IMR-90 (cell line): ENCODE measurements around the gene RTL5. TPM values are rescaled to one million over a fixed set of nuclear protein-coding genes. Genes with fewer than 3 reads are reported as not detected.

Experiments used
- ATAC-seq: fragments of 200-7000 bp; cut with Tn5 transposase; 2 replicates; pipeline ENCODE4 v1.9.1; 2020; ENCODE audit warnings: low read depth, mild to moderate bottlenecking, moderate library complexity
- BruUV-seq: library from RNA; stranded (reverse); fragments of 400-500 nt; replicated peaks from 2 replicates; lab custom pipeline; 2021; lab: Mats Ljungman, UMichigan
- CTCF ChIA-PET: fragments of 300-600 bp; formaldehyde crosslinking; extraction: SDS; loops from one replicate; lab custom pipeline; 2021; ENCODE audit warnings: antibody characterized with exemption; lab: Yijun Ruan, JAX
- POLR2A ChIA-PET: fragments of 300-600 bp; sonication (Branson Sonifier 250); formaldehyde crosslinking; loops from one replicate; lab custom pipeline; 2022; ENCODE audit warnings: antibody characterized with exemption; ENCODE audit not compliant: unreplicated experiment; lab: Charles Lee
- DNase-seq: peaks from one replicate; pipeline ENCODE4 v3.0.0; 2013
- H2AFZ ChIP-seq: replicated peaks from 2 replicates; pipeline ENCODE3; 2013; ENCODE audit warnings: low read length, mild to moderate bottlenecking; ENCODE audit not compliant: poor library complexity
- H2AK5ac ChIP-seq: 2 replicates; pipeline ENCODE4 v1.6.1; 2013; ENCODE audit warnings: low read depth, low read length, inconsistent platforms
- H2AK9ac ChIP-seq: replicated peaks from 2 replicates; pipeline ENCODE3; 2013; ENCODE audit warnings: mild to moderate bottlenecking, low read depth, low read length, moderate library complexity; ENCODE audit not compliant: poor library complexity
- H2BK120ac ChIP-seq: 2 replicates; pipeline ENCODE4 v1.6.1; 2013; ENCODE audit warnings: low read depth, low read length, inconsistent platforms
- H2BK15ac ChIP-seq: 3 replicates; pipeline ENCODE4 v1.6.1; 2013; ENCODE audit warnings: low read depth, low read length, inconsistent platforms
- H2BK20ac ChIP-seq: 2 replicates; pipeline ENCODE4 v1.6.1; 2013; ENCODE audit warnings: low read depth, mild to moderate bottlenecking, inconsistent platforms, low read length, moderate library complexity
- H2BK5ac ChIP-seq: 2 replicates; pipeline ENCODE4 v1.6.1; 2013; ENCODE audit warnings: mild to moderate bottlenecking, low read depth, low read length, inconsistent platforms; ENCODE audit not compliant: poor library complexity, severe bottlenecking
- H3K14ac ChIP-seq: replicated peaks from 2 replicates; pipeline ENCODE4 v1.6.1; 2013; ENCODE audit warnings: low read depth, low read length, inconsistent platforms
- H3K18ac ChIP-seq: 2 replicates; pipeline ENCODE4 v1.6.1; 2013; ENCODE audit warnings: low read depth, low read length, control low read depth
- H3K23ac ChIP-seq: 2 replicates; pipeline ENCODE4 v1.6.1; 2013; ENCODE audit warnings: low read depth, low read length, inconsistent platforms
- H3K27ac ChIP-seq: 2 replicates; pipeline ENCODE4 v1.5.1; 2013; ENCODE audit warnings: mild to moderate bottlenecking, control low read depth, low read length; ENCODE audit not compliant: insufficient read depth
- H3K27me3 ChIP-seq: 2 replicates; pipeline ENCODE4 v1.6.1; 2013; ENCODE audit warnings: low read length; ENCODE audit not compliant: control insufficient read depth, insufficient read depth
- H3K36me3 ChIP-seq: 2 replicates; pipeline ENCODE4 v1.6.1; 2013; ENCODE audit warnings: low read length, mixed read lengths; ENCODE audit not compliant: control insufficient read depth, insufficient read depth
- H3K4ac ChIP-seq: 2 replicates; pipeline ENCODE4 v1.6.1; 2013; ENCODE audit warnings: low read depth, low read length, inconsistent platforms
- H3K4me1 ChIP-seq: 2 replicates; pipeline ENCODE4 v1.6.1; 2013; ENCODE audit warnings: low read length, mixed read lengths; ENCODE audit not compliant: control insufficient read depth, insufficient read depth
- H3K4me2 ChIP-seq: 2 replicates; pipeline ENCODE4 v1.6.1; 2013; ENCODE audit warnings: low read depth, mild to moderate bottlenecking, control low read depth, low read length, moderate library complexity
- H3K4me3 ChIP-seq: 2 replicates; pipeline ENCODE4 v1.5.1; 2013; ENCODE audit warnings: low read depth, mild to moderate bottlenecking, control low read depth, low read length, moderate library complexity; ENCODE audit not compliant: insufficient read depth
- H3K56ac ChIP-seq: 2 replicates; pipeline ENCODE4 v1.6.1; 2013; ENCODE audit warnings: low read length, inconsistent platforms; ENCODE audit not compliant: insufficient read depth; ENCODE audit errors: extremely low read depth
- H3K79me1 ChIP-seq, 2 experiments: 2 replicates each; pipeline ENCODE4 v1.6.1; 2013; ENCODE audit warnings: low read length in 2 of 2, inconsistent platforms in 1 of 2, low read depth in 1 of 2
- H3K9ac ChIP-seq: 2 replicates; pipeline ENCODE4 v1.6.1; 2013; ENCODE audit warnings: low read depth, low read length, control low read depth
- H3K9me1 ChIP-seq: 2 replicates; pipeline ENCODE4 v1.6.1; 2013; ENCODE audit warnings: low read length, inconsistent platforms; ENCODE audit not compliant: insufficient read depth
- H3K9me3 ChIP-seq: 2 replicates; pipeline ENCODE4 v1.6.1; 2013; ENCODE audit warnings: low read length; ENCODE audit not compliant: control insufficient read depth, insufficient read depth
- H4K20me1 ChIP-seq: 2 replicates; pipeline ENCODE4 v1.6.1; 2013; ENCODE audit warnings: low read length, inconsistent platforms; ENCODE audit not compliant: insufficient read depth
- H4K5ac ChIP-seq: 2 replicates; pipeline ENCODE4 v1.6.1; 2013; ENCODE audit warnings: mild to moderate bottlenecking, low read depth, low read length, control low read depth
- H4K8ac ChIP-seq, 2 experiments: 2 replicates each; pipeline ENCODE4 v1.6.1; 2013; ENCODE audit warnings: low read depth in 2 of 2, low read length in 2 of 2, control low read depth in 1 of 2, inconsistent platforms in 1 of 2
- H4K91ac ChIP-seq: 2 replicates; pipeline ENCODE4 v1.6.1; 2013; ENCODE audit warnings: low read depth, low read length, inconsistent platforms; ENCODE audit not compliant: insufficient read depth
- CHD1 ChIP-seq: IDR thresholded peaks from 2 replicates; pipeline ENCODE4 v1.6.1; 2012; ENCODE audit warnings: low read depth, low read length, improper control_type of control experiment
- CTCF ChIP-seq: conservative IDR thresholded peaks from 2 replicates; pipeline ENCODE4 v1.5.1; 2012; ENCODE audit warnings: mild to moderate bottlenecking, low read depth, low read length, improper control_type of control experiment
- FOS ChIP-seq: fragments of 150-350 bp; IDR thresholded peaks from 2 replicates; pipeline ENCODE4 v1.6.1; 2016; ENCODE audit warnings: low read depth, low read length
- MAFK ChIP-seq: IDR thresholded peaks from 2 replicates; pipeline ENCODE4 v1.6.1; 2012; ENCODE audit warnings: low read depth, low read length, improper control_type of control experiment
- MAZ ChIP-seq: IDR thresholded peaks from 2 replicates; pipeline ENCODE4 v1.6.1; 2012; ENCODE audit warnings: low read depth, mild to moderate bottlenecking, low read length, improper control_type of control experiment, moderate library complexity, borderline replicate concordance
- MXI1 ChIP-seq: IDR thresholded peaks from 2 replicates; pipeline ENCODE4 v1.6.1; 2012; ENCODE audit warnings: low read depth, mild to moderate bottlenecking, low read length, moderate library complexity, borderline replicate concordance
- NFE2L2 ChIP-seq: fragments of 150-350 bp; IDR thresholded peaks from 2 replicates; pipeline ENCODE4 v1.6.1; 2016; ENCODE audit warnings: low read depth, mild to moderate bottlenecking, low read length
- POLR2A ChIP-seq: IDR thresholded peaks from 2 replicates; pipeline ENCODE4 v1.6.1; 2012; ENCODE audit warnings: mild to moderate bottlenecking, low read depth, low read length
- RAD21 ChIP-seq: IDR thresholded peaks from 2 replicates; pipeline ENCODE4 v1.6.1; 2012; ENCODE audit warnings: low read length, improper control_type of control experiment
- RCOR1 ChIP-seq: IDR thresholded peaks from 2 replicates; pipeline ENCODE4 v1.6.1; 2012; ENCODE audit warnings: mild to moderate bottlenecking, low read length, improper control_type of control experiment; ENCODE audit not compliant: insufficient replicate concordance
- RFX5 ChIP-seq: IDR thresholded peaks from 2 replicates; pipeline ENCODE4 v1.8.0; 2012; ENCODE audit warnings: low read depth, mild to moderate bottlenecking, low read length, moderate library complexity
- SMC3 ChIP-seq: fragments of 150-350 bp; IDR thresholded peaks from 2 replicates; pipeline ENCODE4 v1.6.1; 2016; ENCODE audit warnings: low read depth, mild to moderate bottlenecking, antibody characterized with exemption, low read length, moderate library complexity
- WGBS, 2 experiments: methylation state at CpG; one replicate each; pipeline versions ENCODE4 v1.1.5 to v1.1.7; 2013; ENCODE audit warnings: missing lambda C conversion rate in 2 of 2; ENCODE audit not compliant: insufficient read length in 1 of 2; ENCODE audit errors: extremely low coverage in 2 of 2; 5-methylcytosine and 5-hydroxymethylcytosine counted together
- dilution Hi-C: fragments of 300-500 bp; cut with HindIII; formaldehyde crosslinking; loops from one replicate; pipeline ENCODE4 v1.14.3; 2018; ENCODE audit warnings: low sequenced_read_pairs; ENCODE audit not compliant: unreplicated experiment
- in situ Hi-C: fragments of 300-500 bp; cut with MboI; formaldehyde crosslinking; loops from 3 replicates; pipeline ENCODE4 v1.14.3; 2019; ENCODE audit warnings: low sequenced_read_pairs, inconsistent platforms, mixed read lengths
- intact Hi-C: fragments of 100-400 bp; cut with micrococcal nuclease; formaldehyde crosslinking; loops from 2 replicates; pipeline ENCODE4 v1.10.0; 2022
- polyA plus RNA-seq, 3 experiments: library from polyadenylated mRNA; depleted of rRNA; stranded (reverse); fragments of >200 nt; gene quantifications; 2 replicates each; pipeline ENCODE4 v1.2.3, GENCODE V29; 2012; ENCODE audit warnings: low replicate concordance in 1 of 3
- total RNA-seq: library from RNA; depleted of rRNA; stranded (reverse); fragments of >200 nt; gene quantifications from 2 replicates; pipeline ENCODE4 v1.2.3, GENCODE V29; 2012
- TF ChIP-seq, protein P1 (sequence below): fragments of 150-350 bp; IDR thresholded peaks from 2 replicates; pipeline ENCODE4 v1.6.1; 2017; ENCODE audit warnings: mild to moderate bottlenecking, antibody characterized with exemption, low read length, low read depth

Gene RTL5
- total and polyA plus RNA-seq, 2 of the 4 experiments (the other 2 are of a cell fraction) = 0.90 to 2.5 TPM

- Histone ChIP-seq H4K91ac (no peak overlapping the region), H3K9me3 (no peaks in the 10 kb centered on the region), H3K4ac (no peak overlapping the region), H3K27me3 (peaks cover 56% of the 10 kb centered on the region), H3K27ac (no peak overlapping the region), H3K9ac (no peak overlapping the region), H3K4me1 (no peaks in the 10 kb centered on the region), H3K79me1 (no peaks in the 10 kb centered on the region), H3K4me3 (no peak overlapping the region), H3K18ac (no peak overlapping the region), H4K20me1 (no peaks in the 10 kb centered on the region; the same call in 1 of the 2 replicates), H2BK120ac (no peak overlapping the region), H3K56ac (no peak overlapping the region), H4K5ac (no peak overlapping the region), H2BK15ac (no peak overlapping the region), H3K36me3 (no peaks in the 10 kb centered on the region), H3K23ac (no peak overlapping the region), H2AK5ac (no peak overlapping the region), H4K8ac (no peak overlapping the region), H2BK5ac (no peak overlapping the region), H2AK9ac (no peak overlapping the region), H3K14ac (no peak overlapping the region), H2AFZ (no peak overlapping the region), H3K4me2 (no peak overlapping the region), H3K9me1 (no peaks in the 10 kb centered on the region), H2BK20ac (no peak overlapping the region)
- BruUV-seq = no TSS peak
- dilution Hi-C loops = no loop called here
- no CpG with 5 or more reads among the region's 2 CpGs for WGBS, 2 experiments
- intact Hi-C loops = no loop called here
- TF ChIP-seq, protein P1, sequence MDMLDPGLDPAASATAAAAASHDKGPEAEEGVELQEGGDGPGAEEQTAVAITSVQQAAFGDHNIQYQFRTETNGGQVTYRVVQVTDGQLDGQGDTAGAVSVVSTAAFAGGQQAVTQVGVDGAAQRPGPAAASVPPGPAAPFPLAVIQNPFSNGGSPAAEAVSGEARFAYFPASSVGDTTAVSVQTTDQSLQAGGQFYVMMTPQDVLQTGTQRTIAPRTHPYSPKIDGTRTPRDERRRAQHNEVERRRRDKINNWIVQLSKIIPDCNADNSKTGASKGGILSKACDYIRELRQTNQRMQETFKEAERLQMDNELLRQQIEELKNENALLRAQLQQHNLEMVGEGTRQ = no peak
- no peak for TF ChIP-seq MXI1
- TF ChIP-seq MAZ = no peak
- no peak for TF ChIP-seq RFX5
- no peak for TF ChIP-seq RCOR1
- TF ChIP-seq RAD21 = no peak
- TF ChIP-seq CTCF = no peak
- TF ChIP-seq POLR2A = no peak
- no peak for TF ChIP-seq MAFK
- TF ChIP-seq NFE2L2 = no peak
- TF ChIP-seq CHD1 = no peak
- TF ChIP-seq SMC3 = no peak
- no peak for TF ChIP-seq FOS
- in situ Hi-C loops = no loop called here
- ATAC-seq (no peak), DNase-seq (no peak)
- ChIA-PET POLR2A (interaction anchor here (0.6 kb wide), 1 partner anchor 10 kb away, joined by 5 read pairs; no protein-coding TSS in a partner anchor), CTCF (no interaction called here)
Observed at GRCh38 chrX:72143609-72143907, 11.8 kb upstream of the RTL5 start.
